ENCODE data around the gene KIF26A.

DNA sequence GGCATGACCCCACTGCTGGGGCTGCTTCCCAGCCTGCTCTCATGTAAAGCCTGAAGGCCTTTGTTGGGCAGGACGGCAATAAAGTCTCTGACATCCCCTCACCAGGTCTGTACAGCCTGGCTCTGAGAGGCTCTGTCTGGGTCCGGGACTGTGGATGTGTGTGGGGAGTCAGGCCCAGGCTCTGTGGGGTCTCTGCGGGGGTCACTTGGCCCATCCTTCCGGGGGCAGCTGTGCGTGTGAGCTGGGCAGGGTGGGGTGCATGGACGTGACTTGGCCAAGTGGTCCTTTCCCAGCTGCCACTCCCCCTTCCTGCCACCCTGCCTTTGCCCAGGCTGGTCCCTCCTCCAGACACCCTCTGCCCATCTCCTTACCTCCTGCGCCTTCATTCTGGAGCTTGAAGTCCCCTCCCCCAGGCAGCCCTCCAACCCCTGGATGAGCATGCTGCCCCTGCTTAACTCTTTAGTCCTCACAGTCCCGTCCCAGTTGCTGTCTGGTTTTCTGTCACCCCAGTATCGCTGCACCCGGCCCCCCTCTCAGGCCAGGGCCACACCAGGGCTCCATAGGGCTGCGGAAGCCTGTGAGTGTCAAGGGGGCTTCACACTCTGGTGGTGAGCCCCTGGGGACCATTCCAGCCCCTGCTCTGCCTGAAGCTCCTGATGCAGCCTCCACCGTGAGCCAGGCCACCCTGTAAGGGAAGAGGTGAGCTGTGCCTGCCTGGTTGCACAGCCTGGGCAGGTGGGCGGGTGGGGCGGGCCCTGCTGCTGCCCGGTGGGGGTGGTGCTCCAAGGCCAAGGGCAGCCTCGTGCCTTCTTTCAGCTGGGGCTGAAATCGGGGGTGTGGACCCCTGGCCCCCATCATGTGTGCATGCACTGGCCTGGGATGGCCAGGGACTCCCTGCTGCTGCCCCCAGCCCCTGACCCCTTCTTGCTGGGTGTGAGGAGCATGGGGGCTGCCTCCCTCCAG lies 25.5 kb upstream of the KIF26A start:
- TF ChIP-seq, protein P1, sequence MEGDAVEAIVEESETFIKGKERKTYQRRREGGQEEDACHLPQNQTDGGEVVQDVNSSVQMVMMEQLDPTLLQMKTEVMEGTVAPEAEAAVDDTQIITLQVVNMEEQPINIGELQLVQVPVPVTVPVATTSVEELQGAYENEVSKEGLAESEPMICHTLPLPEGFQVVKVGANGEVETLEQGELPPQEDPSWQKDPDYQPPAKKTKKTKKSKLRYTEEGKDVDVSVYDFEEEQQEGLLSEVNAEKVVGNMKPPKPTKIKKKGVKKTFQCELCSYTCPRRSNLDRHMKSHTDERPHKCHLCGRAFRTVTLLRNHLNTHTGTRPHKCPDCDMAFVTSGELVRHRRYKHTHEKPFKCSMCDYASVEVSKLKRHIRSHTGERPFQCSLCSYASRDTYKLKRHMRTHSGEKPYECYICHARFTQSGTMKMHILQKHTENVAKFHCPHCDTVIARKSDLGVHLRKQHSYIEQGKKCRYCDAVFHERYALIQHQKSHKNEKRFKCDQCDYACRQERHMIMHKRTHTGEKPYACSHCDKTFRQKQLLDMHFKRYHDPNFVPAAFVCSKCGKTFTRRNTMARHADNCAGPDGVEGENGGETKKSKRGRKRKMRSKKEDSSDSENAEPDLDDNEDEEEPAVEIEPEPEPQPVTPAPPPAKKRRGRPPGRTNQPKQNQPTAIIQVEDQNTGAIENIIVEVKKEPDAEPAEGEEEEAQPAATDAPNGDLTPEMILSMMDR (conservative IDR thresholded peaks at IDR 0.05; ENCODE audit: low read depth, low read length), result no peak
- TF ChIP-seq EZH2 (IDR thresholded peaks at IDR 0.05; ENCODE audit: low read length, unreplicated experiment), result no peak
